ENCODE measurements around the gene STON2.

The STON2 gene

DNA sequence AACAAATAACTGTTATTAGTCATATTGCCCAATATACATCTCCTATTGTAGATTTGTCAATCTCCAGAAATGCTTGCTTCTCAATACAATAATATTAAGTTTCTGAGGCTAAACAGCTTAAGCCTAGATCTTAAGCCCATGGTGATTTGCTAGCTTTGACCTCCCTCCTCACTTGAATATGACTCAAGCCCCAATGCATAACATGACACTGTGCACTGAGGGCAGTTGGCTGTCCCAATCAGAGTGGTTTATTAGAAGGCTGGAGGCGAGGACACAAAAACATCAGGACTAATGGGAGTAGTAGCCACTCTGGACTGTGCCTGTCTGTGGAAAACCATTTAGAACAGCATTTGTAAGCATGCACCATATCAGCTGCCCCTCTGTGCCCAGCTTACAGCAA, 98.3 kb downstream of the STON2 start:
- no peak for DNase-seq (ENCODE audit: low spot score)

DNA sequence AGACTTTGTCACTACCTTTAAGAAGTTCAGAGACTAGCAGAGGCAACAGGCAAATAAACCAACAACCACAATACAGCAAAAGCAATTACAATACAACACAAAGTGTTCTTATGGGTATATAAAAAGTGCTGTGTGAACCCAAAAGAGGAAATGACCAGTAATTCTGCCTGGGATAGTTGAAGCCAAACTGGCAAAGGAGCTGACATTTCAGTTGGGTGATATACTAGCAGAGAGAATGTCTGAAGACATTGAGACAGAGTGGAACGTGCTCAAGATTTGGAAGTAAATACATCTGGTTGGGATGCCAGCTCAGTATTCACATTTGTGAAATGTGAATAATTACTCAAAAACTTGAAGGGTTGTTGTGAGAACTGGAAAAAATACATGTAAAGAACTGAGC, 98.8 kb downstream of the STON2 start:
- no peak for DNase-seq (ENCODE audit: low spot score)

DNA sequence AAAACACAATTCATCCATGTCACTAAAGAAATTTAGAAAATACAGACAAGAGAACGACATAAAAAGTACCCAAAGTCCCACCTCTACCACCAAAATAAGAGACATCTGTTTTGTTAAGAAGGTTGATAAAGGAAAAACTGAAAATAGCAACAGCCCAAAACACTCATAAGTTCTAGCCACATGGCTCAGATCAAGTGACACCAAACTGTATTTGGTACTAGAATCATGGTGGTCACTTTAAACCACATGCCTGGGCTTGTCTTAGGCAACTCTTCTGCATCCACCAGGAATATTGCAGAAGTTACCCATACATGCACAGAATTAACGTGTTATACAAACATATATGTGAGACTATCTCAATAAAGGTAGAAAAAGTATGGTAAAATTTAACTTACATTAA, 101.2 kb downstream of the STON2 start:
- no peak for DNase-seq (ENCODE audit: low spot score)

DNA sequence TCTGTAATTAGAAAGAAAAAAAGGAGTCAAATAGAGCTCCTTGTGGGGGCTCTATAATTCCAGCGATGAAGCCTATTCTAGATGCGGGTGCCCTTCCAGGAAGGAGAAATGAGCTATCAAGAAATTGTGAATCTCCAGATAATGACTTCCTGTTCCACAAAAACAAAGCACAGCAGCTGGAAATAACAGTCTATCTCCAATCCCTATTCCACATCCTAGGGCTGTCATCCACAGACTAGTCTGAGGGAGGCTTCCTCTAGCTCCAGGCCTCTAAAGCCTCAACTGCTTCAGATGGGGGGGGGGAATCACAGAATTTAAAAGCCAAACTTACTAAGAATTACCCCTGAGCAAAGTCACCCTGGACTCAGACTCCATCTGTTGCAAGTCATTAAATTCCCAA, 102.0 kb downstream of the STON2 start:
- no peak for DNase-seq (ENCODE audit: low spot score)

DNA sequence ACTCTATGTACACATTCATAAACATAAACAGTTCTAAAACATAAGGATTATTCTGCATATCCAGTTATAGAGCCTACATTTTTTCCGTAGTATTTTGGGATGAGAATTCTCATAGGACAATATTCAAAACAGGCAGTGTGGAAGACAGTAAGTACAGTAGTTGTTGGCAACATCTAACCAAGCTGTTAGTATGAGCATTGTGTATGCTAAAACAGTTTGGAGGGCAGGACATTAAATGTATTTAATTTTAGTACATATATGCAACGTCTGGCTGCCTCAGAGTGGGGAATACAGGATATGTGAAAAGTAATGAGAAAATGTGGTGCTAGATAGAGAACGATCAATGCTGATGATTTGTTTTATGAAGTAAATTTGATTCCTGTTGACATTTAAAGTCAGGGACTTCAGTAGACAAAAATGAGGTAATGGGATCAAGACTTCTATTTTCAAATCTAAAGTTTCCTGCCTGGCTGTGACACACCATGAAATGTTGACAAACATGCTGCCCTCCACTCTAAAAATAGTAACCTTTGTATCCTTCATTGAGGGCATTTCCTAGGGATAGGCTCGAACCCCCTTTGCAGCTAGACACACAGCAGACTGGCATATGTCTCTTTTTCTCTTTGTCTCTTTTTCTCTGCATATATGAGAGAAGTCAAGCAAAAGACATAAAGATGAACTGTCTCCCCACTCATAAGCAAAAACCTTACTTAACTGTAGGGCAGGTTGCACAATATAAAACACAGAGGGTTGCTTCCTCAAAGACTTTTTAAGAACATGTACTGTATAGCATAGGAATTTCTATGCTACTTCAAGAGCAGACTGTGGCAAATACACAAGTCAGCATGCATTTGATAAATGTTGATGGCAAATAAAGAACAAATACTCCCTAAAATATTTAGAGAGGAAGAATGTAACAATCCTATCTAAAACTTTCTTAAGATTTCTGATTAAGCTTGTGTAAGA, 103.9 kb downstream of the STON2 start:
- DNase-seq (ENCODE audit: low spot score): no peak

DNA sequence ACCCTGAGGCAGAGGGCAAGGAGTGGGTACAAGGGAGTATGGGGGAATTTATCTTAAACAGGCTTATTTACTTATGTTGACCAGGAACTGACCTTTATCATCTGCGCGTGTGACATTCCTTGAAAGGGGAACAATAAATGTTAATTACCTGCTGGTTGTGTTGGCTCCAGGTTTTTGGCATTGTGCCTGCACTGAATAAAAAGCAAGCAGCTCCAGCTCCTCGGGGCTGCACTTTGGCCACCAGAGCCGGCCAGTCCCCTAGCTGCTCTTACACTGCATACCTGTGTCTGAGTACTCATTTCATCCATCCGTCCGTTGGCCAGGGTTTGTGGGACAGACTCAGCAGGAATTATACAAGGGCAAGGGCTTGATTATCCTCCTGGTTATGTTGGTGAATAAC, 110.6 kb downstream of the STON2 start:
- DNase-seq (ENCODE audit: low spot score): no peak

DNA sequence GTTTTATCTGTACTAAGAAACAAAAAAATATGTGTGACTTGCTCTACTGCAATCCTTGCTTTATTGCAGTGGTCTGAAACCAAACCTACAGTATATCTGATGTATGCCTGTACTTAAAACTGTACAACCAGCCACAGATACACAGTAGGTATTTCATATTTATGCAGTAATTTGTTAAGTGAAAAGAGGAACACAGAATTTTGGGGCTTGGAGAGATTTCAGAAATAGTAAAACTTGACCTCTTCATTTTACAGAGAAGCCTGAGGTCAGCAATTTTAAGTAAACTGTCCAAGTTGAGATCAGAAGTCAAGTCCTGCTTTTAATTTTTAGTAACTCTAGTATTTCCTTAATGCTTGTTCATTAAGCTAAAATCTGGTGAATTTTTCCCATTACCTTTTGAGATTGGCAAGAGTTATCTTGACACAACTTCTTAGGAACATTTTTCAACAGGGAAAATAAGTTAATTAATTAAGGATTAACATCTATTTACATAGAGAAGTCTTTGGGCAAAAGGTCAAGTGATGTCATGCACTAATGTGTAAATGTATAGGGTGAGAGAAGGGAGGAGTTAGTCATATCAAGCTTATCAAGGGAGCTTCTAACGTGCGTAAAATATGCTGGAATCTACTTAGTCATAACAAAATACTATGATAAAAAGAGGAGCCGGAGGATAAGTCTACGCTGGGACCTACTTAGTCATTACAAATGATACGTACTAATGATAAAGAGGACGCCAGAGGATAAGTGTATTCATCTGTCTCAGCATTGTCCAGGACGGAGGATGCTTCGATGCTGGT, 113.4 kb downstream of the STON2 start:
- DNase-seq (ENCODE audit: low spot score): no peak

GRCh38 chr14:81285245-81285644, 114.9 kb downstream of the STON2 start:
- DNase-seq (ENCODE audit: low spot score): no peak

- no peak for DNase-seq (ENCODE audit: low spot score)
Measured at GRCh38 chr14:81281332-81281731, 118.8 kb downstream of the STON2 start.

DNA sequence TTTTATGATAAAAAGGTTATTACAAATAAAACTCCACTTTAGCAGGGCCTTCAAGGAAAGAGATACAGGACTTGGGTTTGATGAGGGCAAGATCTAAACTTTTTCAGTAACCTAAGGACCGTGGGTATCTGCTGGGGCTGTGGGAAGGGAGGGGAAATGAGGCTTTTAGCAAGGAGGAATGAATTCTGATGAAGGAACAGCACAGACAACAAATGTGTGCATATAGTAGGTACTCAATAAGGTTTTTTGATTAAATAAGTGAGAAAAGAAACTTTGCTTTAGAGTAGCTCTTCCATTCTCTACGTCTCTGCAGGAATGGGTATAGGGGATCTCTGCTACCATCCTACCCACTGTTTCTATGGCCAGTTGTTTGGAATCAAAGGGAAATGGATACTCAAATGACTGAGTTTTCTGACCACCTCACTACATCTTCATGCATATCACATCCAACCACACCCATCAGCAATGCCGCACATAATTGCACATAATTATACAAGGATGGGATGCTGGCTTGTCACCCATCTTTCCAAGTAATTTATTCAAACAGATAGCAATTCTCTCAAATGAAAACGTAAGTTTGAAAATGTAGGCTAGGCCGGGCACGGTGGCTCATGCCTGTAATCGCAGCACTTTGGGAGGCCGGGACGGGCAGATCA, 119.9 kb downstream of the STON2 start:
- no peak for DNase-seq (ENCODE audit: low spot score)

GRCh38 chr14:81277096-81277495, 123.0 kb downstream of the STON2 start:
- DNase-seq (ENCODE audit: low spot score): no peak

DNA sequence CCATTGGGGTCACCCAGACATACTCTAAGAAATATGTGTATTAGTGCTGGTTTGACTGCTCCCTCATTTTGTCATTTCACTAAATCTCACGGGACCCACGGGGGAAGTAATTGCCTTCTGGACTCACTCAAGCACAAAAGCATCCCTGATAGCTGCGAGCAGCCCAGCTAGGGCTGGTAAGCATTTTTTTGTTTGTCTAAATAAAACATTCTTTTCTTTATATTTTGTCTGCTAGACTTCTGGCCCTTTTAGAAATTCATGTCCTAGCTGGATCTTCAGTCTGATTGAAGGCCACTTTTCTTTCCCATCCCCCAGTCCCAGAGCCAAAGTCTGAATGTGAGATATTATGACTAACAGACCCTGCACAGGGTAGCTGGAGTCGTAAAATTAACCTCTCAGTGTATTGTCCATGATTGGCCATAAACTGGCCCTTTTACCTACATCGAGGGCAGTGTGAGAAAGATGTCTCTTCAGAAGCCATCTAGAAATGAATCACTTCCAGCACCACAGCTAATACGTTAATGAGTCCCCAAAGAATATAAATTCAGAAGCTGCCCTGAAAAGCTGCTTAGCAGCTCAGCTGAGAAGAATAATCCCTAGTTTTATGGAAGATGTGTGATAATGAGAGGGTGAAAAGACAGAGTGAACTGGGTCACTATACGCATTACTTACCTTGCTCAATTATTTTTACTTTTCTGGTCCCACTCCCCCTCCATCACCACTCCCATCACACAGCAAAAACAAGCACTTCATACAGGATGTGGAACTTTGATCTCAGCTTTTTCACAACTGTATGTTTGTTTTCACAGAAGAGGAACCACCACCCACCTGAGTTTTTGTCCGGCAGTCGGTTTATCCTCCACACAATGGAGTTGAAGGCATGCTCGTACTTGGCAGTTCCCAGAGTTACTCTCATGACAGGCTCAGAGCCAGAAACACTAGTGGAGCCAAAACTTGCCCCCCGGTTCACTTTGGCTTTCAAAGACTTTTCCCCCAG, 123.8 kb downstream of the STON2 start:
- peak; percentile 28 for DNase-seq (ENCODE audit: low spot score)

- no peak for DNase-seq (ENCODE audit: low spot score)
Measured at GRCh38 chr14:81275305-81276072, 124.6 kb downstream of the STON2 start.

GRCh38 chr14:81273961-81274575, 126.1 kb downstream of the STON2 start:
- DNase-seq (ENCODE audit: low spot score): no peak

DNA sequence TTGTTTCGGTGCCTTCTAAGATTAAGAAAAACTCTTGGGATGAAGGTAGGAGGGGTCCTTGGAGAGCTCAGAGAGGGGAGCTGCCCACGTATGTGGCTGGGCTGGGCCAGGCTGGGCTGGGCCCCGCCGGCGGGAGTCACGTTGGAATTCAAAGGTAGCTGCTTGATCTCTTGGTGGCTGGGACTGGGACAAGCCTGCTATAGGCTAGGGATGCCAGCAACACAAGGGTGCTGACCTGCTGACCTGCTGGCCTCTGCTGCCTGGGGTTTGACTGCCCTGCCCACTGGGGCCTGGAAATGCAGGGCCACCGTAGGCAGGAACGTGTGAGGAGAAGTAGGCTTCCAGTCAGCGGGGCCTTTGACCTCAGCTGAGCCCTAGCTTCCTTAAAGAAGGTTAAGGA, 126.6 kb downstream of the STON2 start:
- no peak for DNase-seq (ENCODE audit: low spot score)

DNA sequence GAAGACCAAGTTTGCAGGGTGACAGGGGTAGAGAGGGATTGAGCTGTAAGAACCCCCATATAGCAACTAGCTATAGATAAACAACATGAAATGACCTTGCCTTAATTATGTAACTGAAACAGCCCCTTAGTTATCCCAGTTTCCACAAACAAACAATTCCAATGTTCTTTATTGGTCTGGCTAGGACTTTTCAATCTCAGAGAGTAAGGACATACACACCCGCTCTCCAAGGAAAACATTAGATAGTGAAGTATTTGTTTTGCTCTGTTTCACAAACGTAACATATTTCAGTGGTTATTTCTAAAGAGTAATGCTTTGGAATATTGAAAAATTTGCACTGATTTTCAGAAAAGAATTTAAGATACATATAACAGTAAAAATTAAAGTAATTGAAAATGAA, 127.8 kb downstream of the STON2 start:
- no peak for DNase-seq (ENCODE audit: low spot score)

GRCh38 chr14:81269979-81270375, 130.1 kb downstream of the STON2 start:
- DNase-seq (ENCODE audit: low spot score): no peak

DNA sequence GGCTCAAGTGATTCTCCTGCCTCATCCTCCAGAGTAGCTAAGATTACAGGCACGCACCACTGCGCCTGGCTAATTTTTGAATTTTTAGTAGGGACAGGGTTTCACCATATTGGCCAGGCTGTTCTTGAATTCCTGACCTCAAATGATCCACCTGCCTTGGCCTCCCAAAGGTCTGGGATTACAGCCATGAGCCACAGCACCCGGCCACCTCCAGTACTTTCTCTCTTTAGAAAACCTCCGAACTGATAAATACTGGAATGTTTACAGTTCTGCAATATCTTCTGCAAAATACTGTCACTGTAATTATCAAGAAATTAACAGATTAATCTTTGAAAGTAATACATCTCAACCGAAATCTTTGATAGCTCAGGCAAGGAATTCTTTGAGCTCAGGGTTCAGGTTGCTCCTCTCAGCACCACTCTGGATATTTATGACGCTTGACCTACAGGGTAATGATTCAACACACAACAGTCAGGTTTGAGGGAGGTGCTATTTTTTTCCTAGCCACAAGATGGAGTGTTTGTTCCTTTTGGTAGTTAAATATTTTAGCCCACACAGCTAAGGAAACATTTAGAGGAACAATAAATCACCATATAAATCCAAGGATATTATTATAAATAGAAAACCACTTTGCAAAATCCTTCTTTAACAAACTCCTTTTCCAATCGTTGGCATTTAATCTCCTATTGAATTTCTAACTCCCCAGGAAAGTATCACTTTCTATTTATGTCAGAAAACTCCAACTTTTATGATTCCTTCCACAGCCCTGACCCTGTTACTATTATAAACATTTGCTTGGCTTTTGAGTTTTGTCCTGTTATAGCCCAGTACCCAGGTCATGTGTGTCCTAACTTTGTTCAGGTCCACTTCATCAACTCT, 130.8 kb downstream of the STON2 start:
- peak; percentile 81 for DNase-seq (ENCODE audit: low spot score)

GRCh38 chr14:81268016-81268416, 132.1 kb downstream of the STON2 start:
- no peak for DNase-seq (ENCODE audit: low spot score)

Measured in NAMALWA (cell line).